ENCODE results near the gene EXOC3L1. TPM values are rescaled to one million over a fixed set of nuclear protein-coding genes. Genes with fewer than 3 reads are reported as not detected.

Gene EXOC3L1
- total RNA-seq, 1 donor from 2014 or later: 1.7 TPM

DNA sequence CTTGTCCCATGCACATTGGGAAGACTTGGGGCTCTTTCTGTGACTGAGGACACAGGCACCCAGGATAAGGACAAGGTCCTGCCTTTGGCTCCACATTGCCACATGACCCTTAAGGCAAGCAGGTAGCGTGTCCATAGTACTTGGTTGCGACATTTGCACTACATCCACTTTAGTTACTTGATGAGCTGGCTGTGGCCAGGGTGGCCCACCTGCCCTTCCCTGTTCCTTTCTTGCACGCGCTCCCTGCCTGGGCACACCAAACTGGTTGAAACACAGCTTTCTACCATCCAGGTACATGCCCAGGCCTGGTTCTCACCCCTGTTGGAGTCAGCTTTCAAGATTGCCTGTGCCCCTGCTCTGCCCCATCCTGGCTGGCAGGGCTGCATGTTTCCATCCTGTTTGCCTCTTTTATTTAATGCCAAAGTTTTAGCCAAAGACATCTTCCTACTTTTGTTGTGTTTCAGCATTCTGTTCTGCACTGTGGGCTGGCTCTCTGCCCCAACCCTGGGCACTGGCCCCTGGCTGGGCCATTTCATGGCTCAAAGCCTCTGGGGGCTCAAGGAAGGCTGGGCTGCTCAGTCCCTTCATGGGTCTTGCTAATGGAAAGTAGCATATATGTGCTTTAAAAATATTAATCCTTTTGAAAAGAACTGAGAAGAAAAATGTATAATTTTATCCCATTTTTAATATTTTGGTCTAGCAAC lies 42.3 kb downstream of the EXOC3L1 start:
- no peak for DNase-seq

DNA sequence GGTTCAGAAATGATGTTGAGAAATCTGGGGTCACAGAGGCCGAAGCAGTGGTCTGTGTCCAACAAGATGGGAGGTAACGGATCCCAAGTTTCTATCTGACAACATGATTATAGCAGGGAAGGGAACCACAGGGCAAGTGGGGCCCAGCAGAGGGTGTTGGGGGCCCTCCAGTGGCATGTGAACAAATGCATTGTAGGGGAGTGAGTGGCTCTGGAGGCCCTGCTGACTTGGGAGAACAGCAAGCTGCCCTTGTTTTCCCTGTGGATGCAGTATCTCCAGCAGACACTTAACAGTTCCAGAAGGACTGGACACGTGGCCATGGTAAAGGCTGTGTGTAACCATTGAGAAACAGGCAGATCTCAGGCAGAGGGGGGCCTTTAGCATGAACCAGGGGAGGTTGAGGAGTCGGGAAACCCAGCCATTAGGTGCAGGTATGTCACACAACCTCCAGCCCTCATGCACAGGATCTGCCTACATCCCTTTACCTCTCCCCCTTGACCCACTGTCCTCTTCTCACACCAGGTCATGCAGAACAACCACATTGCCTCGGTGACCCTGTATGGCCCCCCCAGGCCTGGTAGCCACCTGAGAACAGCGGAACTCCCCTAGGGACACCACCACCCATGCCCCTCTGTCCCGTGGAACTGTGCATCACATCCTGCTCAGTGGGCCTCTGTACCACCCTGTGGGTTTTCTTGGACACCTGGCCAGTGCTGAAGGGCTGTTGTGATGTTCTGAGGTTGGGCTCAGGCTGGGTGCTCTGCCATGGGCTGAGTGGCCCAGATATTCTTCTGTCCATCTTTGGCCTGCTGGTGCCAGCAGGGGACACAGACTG lies 43.2 kb downstream of the EXOC3L1 start:
- DNase-seq: no peak

DNA sequence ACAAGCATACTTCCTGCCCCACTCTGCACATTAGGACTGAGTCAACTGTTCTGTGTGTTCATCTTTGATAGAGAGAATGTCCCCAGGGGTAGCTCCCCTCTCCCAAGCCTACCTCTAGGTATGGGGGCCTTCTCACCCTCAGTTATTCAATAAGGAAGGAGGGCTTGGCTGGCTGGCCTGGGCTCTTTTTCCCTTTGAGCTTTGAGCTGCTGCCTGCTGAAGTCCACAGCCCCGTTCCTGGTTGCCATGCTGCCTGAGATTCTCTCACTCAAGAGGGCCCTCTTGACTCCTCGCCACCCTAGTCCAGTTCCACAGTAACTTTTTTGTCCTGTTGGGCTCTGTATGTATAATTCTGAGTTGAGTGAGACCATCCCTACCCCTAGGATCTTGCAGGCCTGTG lies 44.2 kb downstream of the EXOC3L1 start:
- DNase-seq: no peak

DNA sequence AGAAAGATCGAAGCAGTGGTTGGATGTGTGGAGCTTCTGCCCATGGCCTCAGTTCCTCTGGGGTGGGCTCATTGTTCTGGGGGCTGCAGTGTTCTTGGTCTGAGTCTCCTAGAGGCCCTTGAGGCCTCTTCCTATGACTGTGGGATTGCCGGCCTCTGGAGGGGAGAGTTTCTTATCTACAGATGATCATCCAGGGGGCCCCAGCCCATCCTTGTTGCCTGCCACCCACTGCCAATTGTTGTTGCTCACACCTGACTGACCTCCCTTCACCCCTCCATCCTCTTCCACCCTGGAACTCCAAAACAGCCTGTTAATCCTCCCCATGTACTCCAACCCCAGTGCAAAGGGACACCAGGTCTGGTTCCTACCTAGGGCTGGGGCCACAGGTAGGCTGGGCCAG lies 45.0 kb downstream of the EXOC3L1 start:
- no peak for DNase-seq

DNA sequence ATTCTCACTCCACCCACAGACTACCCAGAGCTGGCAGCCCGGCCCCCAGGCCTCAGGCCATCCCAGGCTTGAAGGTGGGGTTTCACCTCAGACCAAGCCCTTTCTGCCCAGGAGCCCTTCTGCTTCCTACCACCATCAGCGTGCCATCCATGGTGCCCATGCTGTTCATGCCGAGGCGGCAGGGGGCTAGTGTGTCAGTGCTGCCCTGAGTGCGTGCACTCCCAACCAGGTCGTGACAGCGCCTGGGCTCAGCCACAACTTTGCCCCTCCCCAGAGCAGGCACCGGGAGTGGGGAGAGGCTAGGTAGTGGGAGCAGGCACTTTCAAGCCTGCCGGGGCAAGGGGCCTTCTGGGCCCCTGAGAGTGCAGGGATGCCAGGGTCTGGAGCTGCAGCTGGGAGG lies 47.6 kb downstream of the EXOC3L1 start:
- DNase-seq: no peak

DNA sequence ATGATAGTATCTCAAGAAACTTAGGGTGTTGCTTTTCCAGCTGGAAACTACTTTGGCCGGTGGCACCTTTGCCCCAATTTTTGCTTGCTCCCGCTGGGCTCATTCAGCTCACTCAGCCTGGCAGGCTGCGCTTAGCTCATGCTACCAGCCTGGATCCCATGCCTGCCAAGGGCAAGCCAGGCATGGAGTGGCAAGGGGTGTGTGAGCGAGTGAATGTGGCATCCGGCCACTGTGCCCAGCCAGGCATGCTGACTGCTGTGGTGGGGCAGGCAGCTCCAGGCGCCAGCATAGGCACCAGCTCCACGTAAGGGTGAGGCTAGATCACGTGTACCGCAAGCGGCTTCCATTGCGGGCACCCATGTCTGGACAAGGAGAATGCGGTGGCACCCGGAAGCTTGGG lies 48.5 kb downstream of the EXOC3L1 start:
- no peak for DNase-seq

DNA sequence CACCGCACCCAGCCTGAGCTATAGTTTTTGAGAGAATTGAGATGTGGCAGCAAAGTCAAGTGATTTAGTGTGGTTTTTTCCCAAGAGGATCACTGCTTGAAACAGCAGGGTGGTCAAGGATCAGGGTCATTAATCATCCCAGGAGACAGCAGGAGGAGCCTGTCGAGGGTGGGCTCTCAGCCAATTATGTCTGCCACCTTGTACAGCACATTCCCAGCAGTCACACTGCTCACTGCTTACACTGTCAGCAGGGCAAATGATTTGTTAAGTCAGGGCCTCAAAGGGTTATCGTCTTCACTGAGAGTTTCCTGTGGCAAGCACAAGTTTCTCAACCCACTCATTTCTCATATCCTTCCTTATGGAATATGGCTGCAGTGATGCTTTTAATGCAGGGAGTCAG lies 52.3 kb downstream of the EXOC3L1 start:
- DNase-seq: no peak

Small RNAs within 50 kb of the gene (small RNA-seq; reads per million reads assigned to genes)
- gene MIR328 (ENCODE audit: low replicate concordance): 6.7 reads per million, percentile 91 among the genes with 10 or more reads in this experiment

Other genes with a start within 250 kb of the EXOC3L1 start
- not detected for gene CES3, start 228.9 kb downstream of the EXOC3L1 start, total RNA-seq
- gene CES4A, start 201.5 kb downstream of the EXOC3L1 start, total RNA-seq: 7.9 TPM
- 51.0 TPM for gene CBFB, start 161.0 kb downstream of the EXOC3L1 start, total RNA-seq
- 21.2 TPM for gene PHAF1, start 80.2 kb downstream of the EXOC3L1 start, total RNA-seq
- gene B3GNT9, start 39.1 kb downstream of the EXOC3L1 start, total RNA-seq: 14.8 TPM
- gene TRADD, start 30.2 kb downstream of the EXOC3L1 start, total RNA-seq: 5.8 TPM
- 4.5 TPM for gene FBXL8, start 30.2 kb downstream of the EXOC3L1 start, total RNA-seq
- 14.3 TPM for gene HSF4, start 25.4 kb downstream of the EXOC3L1 start, total RNA-seq
- 14.3 TPM for gene NOL3, start 19.6 kb downstream of the EXOC3L1 start, total RNA-seq
- gene MATCAP1, start 6.2 kb downstream of the EXOC3L1 start, total RNA-seq: 13.9 TPM
- 23.5 TPM for gene E2F4, start 2.0 kb upstream of the EXOC3L1 start, total RNA-seq
- 4.0 TPM for gene ELMO3, start 9.0 kb upstream of the EXOC3L1 start, total RNA-seq
- 22.0 TPM for gene TMEM208, start 37.0 kb upstream of the EXOC3L1 start, total RNA-seq
- gene FHOD1, start 57.3 kb upstream of the EXOC3L1 start, total RNA-seq: 8.0 TPM
- gene SLC9A5, start 58.8 kb upstream of the EXOC3L1 start, total RNA-seq: 0.79 TPM
- gene PLEKHG4, start 89.4 kb upstream of the EXOC3L1 start, total RNA-seq: 16.1 TPM
- gene KCTD19, start 136.6 kb upstream of the EXOC3L1 start, total RNA-seq: 0.20 TPM
- 0.20 TPM for gene LRRC36, start 136.7 kb upstream of the EXOC3L1 start, total RNA-seq
- 22.6 TPM for gene TPPP3, start 203.4 kb upstream of the EXOC3L1 start, total RNA-seq
- gene ZDHHC1, start 226.3 kb upstream of the EXOC3L1 start, total RNA-seq: 7.0 TPM
- 7.5 TPM for gene HSD11B2, start 241.0 kb upstream of the EXOC3L1 start, total RNA-seq

All from skin of body (tissue), 3 donors.